GM19324 (cell line): ENCODE results near the gene TPR.

Experiments used
- ATAC-seq: cut with Tn5 transposase; IDR thresholded peaks from one replicate; pipeline ENCODE4 v1.9.1; 2021; ENCODE audit warnings: mild to moderate bottlenecking, moderate library complexity; ENCODE audit not compliant: unreplicated experiment, low FRiP score

The TPR gene

DNA sequence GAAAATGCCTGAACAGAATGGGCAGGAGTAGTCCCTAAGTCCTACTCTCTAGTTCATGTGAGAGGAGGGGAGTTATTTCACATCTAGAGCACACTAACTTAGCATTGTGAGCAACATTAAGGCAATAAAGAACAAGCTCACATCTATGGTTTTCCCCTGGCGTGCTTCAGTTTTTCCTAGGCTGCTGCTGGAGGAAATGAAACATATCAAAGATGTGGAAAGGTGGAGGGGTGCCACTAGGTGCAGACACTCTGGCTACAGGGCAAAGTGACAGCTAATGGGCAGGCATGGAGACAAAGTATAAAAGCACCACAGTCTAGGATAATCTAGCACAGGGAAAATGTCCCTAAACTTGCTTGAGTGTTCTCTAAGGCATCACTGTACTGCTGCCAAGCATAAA lies 82.2 kb downstream of the TPR start:
- no peak for ATAC-seq

DNA sequence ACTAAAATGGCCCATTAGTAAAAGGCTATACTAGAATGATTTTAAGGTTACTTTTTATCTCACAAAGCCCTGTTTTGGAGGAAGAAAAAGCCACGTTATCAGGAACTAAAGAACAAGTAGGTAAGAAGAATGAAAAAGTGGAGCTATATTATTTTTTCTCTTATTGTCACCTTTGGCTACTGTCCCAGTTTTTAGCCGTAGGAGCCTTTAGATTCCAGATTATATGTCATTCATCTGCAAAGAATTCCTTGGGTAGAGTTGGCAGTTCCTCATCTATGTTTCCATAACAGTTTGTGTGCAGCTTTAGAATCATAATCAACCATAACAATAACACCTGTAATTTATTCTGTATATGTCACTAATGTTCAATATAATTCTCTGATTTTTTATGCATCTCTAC lies 83.8 kb downstream of the TPR start:
- ATAC-seq, result no peak

DNA sequence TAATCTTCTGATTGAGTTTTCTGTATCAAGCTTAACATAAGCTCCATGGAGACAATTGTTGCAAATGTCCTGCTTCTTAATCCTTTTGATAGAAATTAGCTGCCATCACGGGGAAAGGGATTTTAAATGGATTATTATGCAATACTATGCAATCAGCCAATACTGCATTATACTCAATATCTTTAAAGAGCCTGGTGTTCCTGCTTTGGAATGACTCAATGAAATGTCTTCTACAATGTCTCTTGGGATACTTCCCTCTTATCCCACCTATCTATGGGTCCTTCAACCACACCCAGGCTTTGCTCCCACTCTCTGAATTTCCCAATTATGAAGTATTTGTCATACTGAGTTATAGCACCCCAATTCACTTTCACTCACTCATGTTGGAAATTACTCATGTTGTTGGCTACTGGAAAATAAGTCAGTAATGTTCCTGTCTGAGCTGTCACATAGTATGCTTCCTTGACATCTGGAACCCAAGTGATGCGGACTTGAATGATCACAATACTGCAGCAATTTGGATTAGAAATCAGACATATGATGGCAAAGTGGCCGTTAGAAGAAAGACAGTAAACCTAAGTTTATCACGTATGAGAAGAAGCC lies 85.0 kb downstream of the TPR start:
- ATAC-seq, result no peak

DNA sequence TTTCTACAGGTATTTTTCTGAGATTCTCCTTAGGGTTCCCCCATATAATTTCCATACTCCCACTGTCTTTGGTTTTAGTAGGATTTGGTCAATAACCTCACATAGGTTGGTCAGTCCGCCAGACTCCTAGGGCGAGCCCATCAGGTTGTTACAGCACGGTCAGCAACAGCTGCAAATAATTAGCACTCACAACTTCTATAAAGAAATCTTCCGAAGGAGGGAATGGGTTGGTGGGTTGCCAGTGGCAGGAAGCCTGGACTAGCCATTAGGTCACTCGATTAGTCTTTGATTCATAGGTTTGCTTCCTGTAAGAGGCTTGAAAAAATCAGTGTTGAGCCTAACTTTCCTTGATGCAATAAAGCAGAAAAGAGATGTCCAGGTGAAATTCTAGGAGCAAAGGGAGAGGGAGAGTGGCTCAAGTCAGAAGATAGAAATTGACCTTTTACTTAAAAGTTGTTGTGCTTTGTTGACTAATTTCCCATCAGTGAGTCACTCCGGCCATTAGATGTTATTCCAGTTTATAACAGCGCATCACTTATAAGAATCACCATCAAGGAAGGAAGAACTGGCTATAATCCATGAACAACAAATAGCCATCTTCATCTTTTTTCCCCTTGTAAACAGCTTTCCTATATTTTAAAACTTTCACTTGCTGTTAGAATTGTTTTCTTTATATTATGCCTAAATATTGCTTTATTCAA lies 88.3 kb downstream of the TPR start:
- ATAC-seq, result no peak

DNA sequence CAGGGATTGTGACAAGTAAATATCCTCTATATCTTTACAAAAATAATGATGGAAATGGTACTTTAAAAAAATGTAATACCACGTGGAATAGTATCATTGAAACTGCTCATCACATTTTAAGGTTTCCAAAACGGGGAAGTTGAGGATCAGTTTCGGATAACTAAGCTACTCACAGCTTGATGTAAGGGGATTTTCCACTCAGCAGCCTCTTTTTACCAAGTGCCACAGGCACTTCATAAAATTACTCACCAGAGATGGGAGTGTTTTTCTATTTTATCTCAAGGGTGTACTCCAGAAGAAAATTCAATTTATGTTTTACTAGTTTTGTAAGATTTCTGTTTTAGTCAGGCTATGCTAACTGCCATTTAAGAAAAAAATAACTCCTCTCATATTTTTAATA lies 91.7 kb downstream of the TPR start:
- no peak for ATAC-seq

DNA sequence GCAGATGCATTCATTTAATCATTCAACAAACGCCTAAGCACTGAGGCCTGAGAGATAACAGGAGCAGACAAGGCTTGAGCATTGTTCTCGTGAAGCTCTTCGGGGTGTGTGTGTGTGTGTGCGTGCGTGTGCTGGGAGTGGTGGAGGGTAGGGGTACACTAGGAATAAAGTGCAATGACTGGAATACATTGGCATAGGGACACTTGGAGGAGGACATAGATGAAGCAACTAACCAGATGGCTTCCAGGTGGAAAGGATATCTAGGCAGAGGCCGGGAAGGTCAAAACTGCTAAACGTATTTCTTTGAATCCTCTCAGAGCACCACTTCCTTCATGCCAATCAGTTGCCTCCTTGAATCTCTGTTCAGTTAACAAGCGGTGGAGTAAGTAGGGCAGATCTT lies 92.6 kb downstream of the TPR start:
- no peak for ATAC-seq

DNA sequence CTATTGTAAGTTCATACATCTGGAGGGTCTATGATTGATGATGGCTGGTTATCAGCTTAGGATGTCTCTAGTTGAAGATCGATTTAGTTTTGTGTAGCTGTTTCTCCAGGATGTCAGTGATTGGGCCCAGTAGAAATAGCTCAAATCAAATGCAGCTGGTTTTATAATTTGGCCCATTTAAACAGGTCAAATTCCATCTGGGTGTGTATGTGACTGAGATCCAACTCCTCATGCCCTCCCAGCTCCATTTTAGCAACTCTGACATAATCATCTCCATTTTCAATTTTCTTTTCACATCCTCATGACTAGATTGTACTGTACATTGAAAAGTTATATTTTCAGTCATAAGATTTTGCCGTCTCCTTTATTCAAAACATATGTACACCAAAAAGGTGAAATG lies 99.2 kb downstream of the TPR start:
- no peak for ATAC-seq

DNA sequence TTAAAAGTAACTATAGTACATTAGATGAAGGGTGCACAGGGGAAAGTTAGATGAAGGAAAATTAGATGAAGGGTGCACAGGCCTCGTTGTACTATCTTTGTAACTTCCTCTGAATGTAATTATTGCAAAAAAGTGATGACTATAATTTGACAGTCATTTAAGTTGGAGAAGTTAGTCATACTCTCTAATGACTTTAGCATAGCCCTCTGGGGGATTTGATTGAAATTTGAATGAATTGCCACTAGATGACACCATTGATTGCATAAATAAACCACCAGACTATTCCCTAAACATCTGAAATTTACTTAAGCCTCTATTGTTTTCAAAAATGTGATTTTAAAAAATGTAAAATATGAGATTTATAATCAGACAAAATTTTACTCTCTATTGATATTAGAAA lies 102.6 kb downstream of the TPR start:
- no peak for ATAC-seq

DNA sequence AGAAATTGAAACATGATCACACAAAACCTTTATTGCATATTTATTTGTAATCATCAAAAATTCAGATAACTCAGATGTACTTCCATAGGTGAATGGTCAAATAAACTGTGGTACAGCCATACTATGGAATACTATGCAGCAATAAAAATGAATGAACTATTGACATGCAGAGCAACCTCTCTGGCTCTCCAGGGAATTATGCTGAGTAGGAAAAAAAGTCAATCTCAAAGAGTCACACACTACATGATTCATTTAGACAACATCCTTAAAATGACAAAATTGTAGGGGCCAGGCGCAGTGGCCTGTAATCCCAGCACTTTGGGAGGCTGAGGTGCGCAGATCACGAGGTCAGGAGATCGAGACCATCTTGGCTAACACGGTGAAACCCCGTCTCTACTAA lies 104.0 kb downstream of the TPR start:
- ATAC-seq, result no peak
